SK-N-MC (cell line): ENCODE results near the gene KLRD1.

Source experiments
- DNase-seq: peaks from one replicate; pipeline ENCODE4 v3.0.0-alpha.2; 2011; ENCODE audit warnings: low read depth, low spot score
- H3K27ac ChIP-seq: fragments of 200-600 bp; sonication (generic); 2 replicates; pipeline ENCODE4 v1.5.1; 2016; ENCODE audit warnings: mixed run types
- H3K36me3 ChIP-seq: fragments of 200-600 bp; sonication (generic); 2 replicates; pipeline ENCODE4 v1.6.1; 2017; ENCODE audit warnings: antibody characterized with exemption, low read length, mixed read lengths; ENCODE audit not compliant: insufficient read depth
- H3K4me3 ChIP-seq: fragments of 200-600 bp; sonication (generic); 2 replicates; pipeline ENCODE4 v1.5.1; 2016
- H3K9ac ChIP-seq: fragments of 200-600 bp; sonication (generic); 2 replicates; pipeline ENCODE4 v1.8.0; 2017; ENCODE audit warnings: mixed run types, mixed read lengths; ENCODE audit not compliant: insufficient read length
- H3K9me3 ChIP-seq: fragments of 200-600 bp; sonication (generic); 2 replicates; pipeline ENCODE4 v1.6.1; 2017; ENCODE audit warnings: low read depth, mild to moderate bottlenecking, antibody characterized with exemption, low read length, moderate library complexity, mixed read lengths
- EZH2 ChIP-seq: fragments of 200-600 bp; sonication (generic); IDR thresholded peaks from one replicate; pipeline ENCODE4 v1.6.1; 2017; ENCODE audit warnings: antibody characterized with exemption
- FOXP2 ChIP-seq: optimal IDR thresholded peaks from 2 replicates; pipeline ENCODE3; 2011; ENCODE audit warnings: mild to moderate bottlenecking, moderate library complexity; ENCODE audit not compliant: insufficient read depth; ENCODE audit errors: extremely low read length, control extremely low read depth
- POLR2AphosphoS5 ChIP-seq: IDR thresholded peaks from 2 replicates; pipeline ENCODE4 v1.6.1; 2012; ENCODE audit warnings: mild to moderate bottlenecking, low read depth, low read length, borderline replicate concordance

KLRD1 gene

DNA sequence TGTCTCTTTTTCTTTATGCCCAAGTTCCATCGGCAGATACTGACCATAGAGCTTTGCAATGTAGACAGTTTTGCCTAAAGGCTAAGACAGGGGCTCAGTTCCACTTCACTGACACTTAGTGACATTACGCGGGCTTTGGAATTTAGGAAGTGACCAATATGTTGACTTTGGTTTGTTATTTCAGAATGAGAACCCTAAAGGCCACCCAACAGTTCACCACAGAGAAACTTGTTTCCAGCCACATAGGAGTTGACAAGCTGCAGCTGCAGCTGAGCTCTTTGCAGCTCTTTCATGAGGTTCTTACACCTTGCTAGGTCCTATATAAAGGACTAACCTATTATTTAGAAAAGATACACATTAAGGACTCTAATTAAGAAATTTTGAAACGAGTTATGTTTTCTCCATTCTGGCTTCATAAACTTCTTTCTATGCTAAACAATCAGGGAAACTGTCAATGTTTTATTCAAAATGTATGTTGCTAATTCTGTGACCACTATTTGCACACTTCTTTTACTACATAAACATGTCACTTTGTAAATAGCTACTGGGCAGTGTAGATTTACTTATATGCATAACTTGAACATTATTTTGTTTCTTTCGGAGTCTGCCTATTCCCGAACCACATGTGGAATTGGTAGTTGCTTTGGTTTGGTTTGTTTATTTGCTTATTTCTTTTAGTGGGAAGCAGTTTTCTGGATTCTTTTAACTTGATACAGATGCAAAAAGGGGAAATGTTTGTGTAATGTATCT, 18.5 kb upstream of the KLRD1 start:
- TF ChIP-seq FOXP2 (no peak), EZH2 (no peak), POLR2AphosphoS5 (no peak)
- Histone ChIP-seq H3K36me3 (no peaks in the 10 kb centered on the region), H3K9ac (no peak overlapping the region), H3K4me3 (no peak overlapping the region), H3K27ac (no peak overlapping the region), H3K9me3 (no peaks in the 10 kb centered on the region)
- no peak for DNase-seq

DNA sequence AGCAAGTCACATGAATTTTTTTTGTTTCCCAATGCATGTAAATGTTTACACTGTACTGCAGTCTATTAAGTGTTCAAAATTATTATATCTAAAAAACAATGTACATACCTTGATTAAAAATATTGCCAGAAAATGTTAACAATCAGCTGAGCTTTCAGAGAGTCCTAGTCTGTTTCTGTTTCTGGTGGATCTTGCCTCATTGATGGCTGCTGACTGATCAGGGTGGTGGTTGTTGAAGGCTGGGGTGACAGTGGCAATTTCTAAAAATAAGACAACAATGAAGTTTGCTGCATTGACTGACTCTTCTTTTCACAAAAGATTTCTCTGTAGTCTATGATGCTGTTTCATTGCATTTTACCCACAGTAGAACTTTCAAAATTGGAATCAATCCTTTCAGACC, 16.6 kb upstream of the KLRD1 start:
- H3K36me3 ChIP-seq: no peaks in the 10 kb centered on the region
- TF ChIP-seq FOXP2 (no peak), POLR2AphosphoS5 (no peak), EZH2 (no peak)
- no peak overlapping the region for H3K9ac ChIP-seq
- no peaks in the 10 kb centered on the region for H3K9me3 ChIP-seq
- no peak for DNase-seq
- no peak overlapping the region for H3K27ac ChIP-seq
- H3K4me3 ChIP-seq: no peak overlapping the region

DNA sequence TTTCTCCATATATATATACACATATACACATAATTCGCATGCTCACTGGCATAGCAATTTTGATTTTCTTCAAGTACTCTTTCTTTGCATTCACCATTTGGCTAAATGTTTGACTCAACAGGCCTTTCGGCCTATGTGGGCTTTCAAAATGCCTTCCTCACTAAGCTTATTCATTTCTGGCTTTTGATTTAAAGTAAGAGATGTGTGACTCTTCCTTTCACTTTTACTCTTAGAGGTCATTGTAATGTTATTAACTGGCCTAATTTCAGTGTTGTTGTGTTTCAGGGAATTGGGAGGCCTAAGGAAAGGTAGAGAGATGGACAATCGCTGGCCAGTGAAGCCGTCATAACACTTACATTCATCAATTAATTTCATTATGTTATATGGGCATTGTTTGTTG, 14.5 kb upstream of the KLRD1 start:
- H3K27ac ChIP-seq: no peak overlapping the region
- TF ChIP-seq EZH2 (no peak), FOXP2 (no peak), POLR2AphosphoS5 (no peak)
- no peaks in the 10 kb centered on the region for H3K36me3 ChIP-seq
- no peak overlapping the region for H3K9ac ChIP-seq
- DNase-seq: no peak
- no peaks in the 10 kb centered on the region for H3K9me3 ChIP-seq
- H3K4me3 ChIP-seq: no peak overlapping the region

DNA sequence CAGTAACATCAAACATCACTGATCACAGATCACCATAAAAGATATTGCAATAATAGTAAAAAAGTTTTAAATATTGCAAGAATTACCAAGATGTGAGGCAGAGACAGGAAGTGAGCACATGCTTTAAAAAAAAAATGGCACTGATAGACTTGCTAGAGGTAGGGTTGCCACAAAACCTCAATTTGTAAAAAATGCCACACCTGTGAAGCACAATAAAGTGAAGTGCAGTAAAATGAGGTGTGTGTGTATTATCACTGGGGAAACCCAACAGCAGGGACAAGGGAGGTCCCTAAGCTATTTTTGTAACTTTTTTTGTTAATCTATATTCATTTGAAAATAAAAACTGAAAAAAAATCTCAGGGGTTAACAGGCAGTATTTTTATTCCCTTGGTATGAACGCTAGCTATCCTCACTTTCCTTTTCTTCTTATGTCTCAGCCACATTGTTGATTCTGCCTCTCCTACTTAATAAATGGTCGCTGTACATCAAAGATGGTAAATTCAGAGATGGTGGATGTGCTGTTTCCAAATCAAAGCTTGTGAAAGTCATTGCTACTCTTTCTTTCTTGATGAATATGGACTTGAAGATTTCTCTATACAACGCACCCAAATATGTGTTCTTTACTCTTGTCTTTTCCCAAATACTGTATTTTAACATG, 14.0 kb upstream of the KLRD1 start:
- no peak for TF ChIP-seq EZH2
- TF ChIP-seq POLR2AphosphoS5: no peak
- no peak for TF ChIP-seq FOXP2

DNA sequence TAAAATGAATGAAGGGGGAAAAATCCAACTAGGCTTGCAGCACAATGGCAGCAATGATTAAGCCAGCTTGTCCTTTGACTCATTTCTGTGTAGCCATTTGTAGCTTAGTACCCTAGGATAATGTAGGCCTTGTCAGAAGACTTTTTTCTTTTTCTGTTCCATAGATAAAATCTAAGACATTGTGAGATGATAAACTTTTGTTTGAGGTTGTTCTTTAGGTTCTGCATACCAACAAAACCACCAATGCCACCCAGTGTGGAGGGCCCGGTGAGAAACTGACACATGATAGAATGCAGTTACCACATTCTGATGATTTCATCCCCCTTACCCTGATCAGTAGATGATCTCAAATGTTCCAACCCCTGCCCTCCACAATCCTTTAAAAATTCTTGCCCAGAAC, 6.6 kb upstream of the KLRD1 start:
- no peaks in the 10 kb centered on the region for H3K36me3 ChIP-seq
- no peak overlapping the region for H3K4me3 ChIP-seq
- DNase-seq: no peak
- TF ChIP-seq EZH2 (no peak), POLR2AphosphoS5 (no peak), FOXP2 (no peak)
- no peak overlapping the region for H3K27ac ChIP-seq
- no peaks in the 10 kb centered on the region for H3K9me3 ChIP-seq
- no peak overlapping the region for H3K9ac ChIP-seq

More for the DNA sequence above, 14.0 kb upstream of the KLRD1 start:
- Histone ChIP-seq H3K27ac (no peak overlapping the region), H3K9me3 (no peaks in the 10 kb centered on the region), H3K4me3 (no peak overlapping the region), H3K9ac (no peak overlapping the region), H3K36me3 (no peaks in the 10 kb centered on the region)
- DNase-seq: no peak

DNA sequence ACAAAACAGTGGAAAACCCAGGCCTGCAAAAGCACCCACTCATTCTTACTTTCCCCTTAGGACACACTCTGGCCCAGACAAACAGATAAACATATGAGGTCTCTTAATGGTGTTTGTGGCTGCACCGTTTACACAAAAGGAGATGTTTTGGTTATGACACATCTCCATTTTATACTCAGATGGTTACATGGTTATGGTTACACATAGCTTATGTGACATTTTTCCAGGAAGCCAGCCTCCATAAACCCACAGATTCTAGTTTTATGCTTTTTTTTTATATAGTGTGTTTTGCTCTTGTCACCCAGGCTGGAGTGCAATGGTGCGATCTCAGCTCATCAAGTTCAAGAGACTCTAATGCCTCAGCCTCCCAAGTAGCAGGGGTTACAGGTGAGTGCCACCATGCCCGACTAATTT, 3.5 kb upstream of the KLRD1 start:
- Histone ChIP-seq H3K9me3 (no peaks in the 10 kb centered on the region), H3K27ac (no peak overlapping the region), H3K9ac (no peak overlapping the region), H3K36me3 (no peaks in the 10 kb centered on the region), H3K4me3 (no peak overlapping the region)
- no peak for DNase-seq
- no peak for TF ChIP-seq FOXP2
- no peak for TF ChIP-seq EZH2
- no peak for TF ChIP-seq POLR2AphosphoS5

DNA sequence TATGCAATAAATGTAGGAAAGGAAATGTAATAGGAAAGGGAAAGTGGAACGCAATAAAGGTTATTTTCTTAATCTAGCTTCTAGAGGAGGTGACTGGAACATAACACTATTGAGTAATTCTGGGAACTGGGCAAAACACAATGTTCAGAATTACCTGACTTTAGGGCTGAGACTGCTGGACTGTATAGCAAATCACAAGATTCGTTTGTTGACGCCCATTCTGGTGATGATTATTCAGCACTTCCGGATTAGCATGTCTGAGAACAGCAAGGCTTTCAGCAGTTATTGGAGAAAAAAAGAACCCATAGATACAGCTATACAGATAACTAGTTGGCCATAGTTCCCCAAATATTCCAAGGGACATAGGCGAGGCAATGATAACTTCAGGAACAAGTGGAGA, 2.3 kb upstream of the KLRD1 start:
- no peak overlapping the region for H3K27ac ChIP-seq
- no peak overlapping the region for H3K9ac ChIP-seq
- H3K9me3 ChIP-seq: no peaks in the 10 kb centered on the region
- H3K4me3 ChIP-seq: no peak overlapping the region
- no peak for TF ChIP-seq FOXP2
- no peak for TF ChIP-seq POLR2AphosphoS5
- TF ChIP-seq EZH2: no peak
- no peaks in the 10 kb centered on the region for H3K36me3 ChIP-seq
- no peak for DNase-seq

DNA sequence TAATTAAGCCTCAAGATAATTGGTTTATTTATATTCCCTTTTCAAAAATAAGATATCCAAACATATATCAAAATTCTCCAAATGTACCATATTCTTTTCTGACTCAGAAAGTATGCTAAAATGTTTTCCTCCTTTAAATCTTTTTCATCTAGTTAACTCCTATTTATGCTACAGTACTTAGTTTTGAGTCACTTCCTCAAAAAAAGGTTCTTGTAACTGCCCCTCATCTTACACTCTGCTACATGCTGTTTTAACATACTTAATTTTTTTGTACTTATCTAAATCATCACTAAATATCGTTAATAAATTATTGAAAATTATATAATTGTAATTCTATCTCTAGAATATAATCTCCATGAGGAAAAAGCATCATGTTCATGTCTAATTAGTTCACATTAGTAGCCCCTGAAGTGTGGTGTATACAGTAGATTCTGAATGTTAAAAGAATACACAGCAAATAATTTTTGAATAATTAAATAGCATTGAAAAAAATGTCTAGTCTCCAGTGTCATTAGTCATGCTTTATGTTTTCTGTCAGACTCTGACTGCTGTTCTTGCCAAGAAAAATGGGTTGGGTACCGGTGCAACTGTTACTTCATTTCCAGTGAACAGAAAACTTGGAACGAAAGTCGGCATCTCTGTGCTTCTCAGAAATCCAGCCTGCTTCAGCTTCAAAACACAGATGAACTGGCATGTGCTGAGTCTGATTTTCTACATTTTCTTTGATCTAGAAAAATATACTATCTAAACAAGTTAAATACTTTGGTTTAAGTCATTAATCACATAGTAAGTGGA, 3.5 kb downstream of the KLRD1 start:
- no peaks in the 10 kb centered on the region for H3K36me3 ChIP-seq
- no peak overlapping the region for H3K4me3 ChIP-seq
- no peak overlapping the region for H3K9ac ChIP-seq
- H3K27ac ChIP-seq: no peak overlapping the region
- DNase-seq: no peak
- no peaks in the 10 kb centered on the region for H3K9me3 ChIP-seq
- TF ChIP-seq POLR2AphosphoS5: no peak
- TF ChIP-seq EZH2: no peak
- no peak for TF ChIP-seq FOXP2
